Measurements from ENCODE around the gene MACROH2A1.

DNA sequence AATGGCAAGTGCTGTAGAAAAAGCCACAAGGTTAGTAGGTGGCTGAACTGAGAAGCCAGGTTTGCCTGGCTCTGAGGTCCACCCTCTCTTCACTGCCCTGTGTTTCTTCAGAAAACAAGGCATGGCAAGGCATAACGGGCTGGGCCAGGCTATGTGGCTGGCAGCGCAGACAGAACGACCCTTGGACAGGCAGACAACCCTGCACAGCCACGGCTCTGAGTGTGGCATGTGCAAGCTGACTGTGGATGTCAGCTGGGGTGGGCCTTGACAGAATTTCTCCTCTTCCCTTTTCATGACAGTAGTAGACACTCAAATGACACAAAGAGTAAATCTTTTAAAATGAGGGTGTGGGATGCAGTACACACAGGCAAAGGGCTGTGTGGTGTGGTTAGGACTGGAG lies 81.7 kb downstream of the MACROH2A1 start:
- TF ChIP-seq, protein P1, sequence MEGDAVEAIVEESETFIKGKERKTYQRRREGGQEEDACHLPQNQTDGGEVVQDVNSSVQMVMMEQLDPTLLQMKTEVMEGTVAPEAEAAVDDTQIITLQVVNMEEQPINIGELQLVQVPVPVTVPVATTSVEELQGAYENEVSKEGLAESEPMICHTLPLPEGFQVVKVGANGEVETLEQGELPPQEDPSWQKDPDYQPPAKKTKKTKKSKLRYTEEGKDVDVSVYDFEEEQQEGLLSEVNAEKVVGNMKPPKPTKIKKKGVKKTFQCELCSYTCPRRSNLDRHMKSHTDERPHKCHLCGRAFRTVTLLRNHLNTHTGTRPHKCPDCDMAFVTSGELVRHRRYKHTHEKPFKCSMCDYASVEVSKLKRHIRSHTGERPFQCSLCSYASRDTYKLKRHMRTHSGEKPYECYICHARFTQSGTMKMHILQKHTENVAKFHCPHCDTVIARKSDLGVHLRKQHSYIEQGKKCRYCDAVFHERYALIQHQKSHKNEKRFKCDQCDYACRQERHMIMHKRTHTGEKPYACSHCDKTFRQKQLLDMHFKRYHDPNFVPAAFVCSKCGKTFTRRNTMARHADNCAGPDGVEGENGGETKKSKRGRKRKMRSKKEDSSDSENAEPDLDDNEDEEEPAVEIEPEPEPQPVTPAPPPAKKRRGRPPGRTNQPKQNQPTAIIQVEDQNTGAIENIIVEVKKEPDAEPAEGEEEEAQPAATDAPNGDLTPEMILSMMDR (IDR thresholded peaks at IDR 0.05): no peak
- no peak for TF ChIP-seq POLR2A (IDR thresholded peaks at IDR 0.05)
